Measurements from ENCODE around the gene NR3C2. TPM values are rescaled to one million over a fixed set of nuclear protein-coding genes. Genes with fewer than 3 reads are reported as not detected.

The NR3C2 gene
- total RNA-seq, 4 donors from 2014 or later = 33.0 to 128 (median 118) TPM

- no peaks in the 10 kb centered on the region for H3K27me3 ChIP-seq
- no peak overlapping the region for H3K4me3 ChIP-seq
- TF ChIP-seq POLR2A (IDR thresholded peaks at IDR 0.05) = no peak
- TF ChIP-seq CTCF (IDR thresholded peaks at IDR 0.05) = no peak
- H3K27ac ChIP-seq = no peak overlapping the region
- H3K36me3 ChIP-seq = no peaks in the 10 kb centered on the region
- H3K4me1 ChIP-seq = no peaks in the 10 kb centered on the region
- DNase-seq = no peak
- H3K9me3 ChIP-seq = no peaks in the 10 kb centered on the region
Observed at GRCh38 chr4:148369919-148370318, 72.3 kb downstream of the NR3C2 start.

GRCh38 chr4:148367756-148368155 is 74.5 kb downstream of the NR3C2 start:
- H3K27ac ChIP-seq = no peak overlapping the region
- no peaks in the 10 kb centered on the region for H3K27me3 ChIP-seq
- H3K36me3 ChIP-seq = no peaks in the 10 kb centered on the region
- no peak for DNase-seq
- TF ChIP-seq POLR2A (IDR thresholded peaks at IDR 0.05) (no peak), CTCF (IDR thresholded peaks at IDR 0.05) (no peak)
- H3K4me1 ChIP-seq = no peaks in the 10 kb centered on the region
- H3K9me3 ChIP-seq = no peaks in the 10 kb centered on the region
- H3K4me3 ChIP-seq = no peak overlapping the region

GRCh38 chr4:148366251-148366650 is 76.0 kb downstream of the NR3C2 start:
- Histone ChIP-seq H3K27me3 (no peaks in the 10 kb centered on the region), H3K4me1 (no peaks in the 10 kb centered on the region), H3K4me3 (no peak overlapping the region), H3K36me3 (no peaks in the 10 kb centered on the region), H3K9me3 (no peaks in the 10 kb centered on the region), H3K27ac (no peak overlapping the region)
- no peak for TF ChIP-seq POLR2A (IDR thresholded peaks at IDR 0.05)
- TF ChIP-seq CTCF (IDR thresholded peaks at IDR 0.05) = no peak
- no peak for DNase-seq

GRCh38 chr4:148364525-148364924 is 77.7 kb downstream of the NR3C2 start:
- no peaks in the 10 kb centered on the region for H3K27me3 ChIP-seq
- DNase-seq = no peak

GRCh38 chr4:148359769-148360168 is 82.4 kb downstream of the NR3C2 start:
- Histone ChIP-seq H3K27ac (no peak overlapping the region), H3K4me3 (no peak overlapping the region), H3K36me3 (no peaks in the 10 kb centered on the region), H3K4me1 (no peaks in the 10 kb centered on the region), H3K9me3 (no peaks in the 10 kb centered on the region), H3K27me3 (no peaks in the 10 kb centered on the region)
- DNase-seq = no peak
- TF ChIP-seq POLR2A (IDR thresholded peaks at IDR 0.05) = no peak
- TF ChIP-seq CTCF (IDR thresholded peaks at IDR 0.05) = no peak

More at GRCh38 chr4:148364525-148364924, 77.7 kb downstream of the NR3C2 start:
- Histone ChIP-seq H3K27ac (no peak overlapping the region), H3K4me1 (no peaks in the 10 kb centered on the region), H3K4me3 (no peak overlapping the region), H3K36me3 (no peaks in the 10 kb centered on the region), H3K9me3 (no peaks in the 10 kb centered on the region)
- TF ChIP-seq POLR2A (IDR thresholded peaks at IDR 0.05) (no peak), CTCF (IDR thresholded peaks at IDR 0.05) (no peak)
